Endothelial cell of umbilical vein (primary cell): ENCODE data around the gene MKKS. TPM values are rescaled to one million over a fixed set of nuclear protein-coding genes. Genes with fewer than 3 reads are reported as not detected.

Experiments
- BruUV-seq: library from RNA; stranded (reverse); fragments of 400-500 nt; replicated peaks from 2 replicates; lab custom pipeline; 2021; lab: Mats Ljungman, UMichigan
- CTCF ChIA-PET: fragments of 300-600, 350-600 bp; sonication (Branson Sonifier 250); formaldehyde crosslinking; loops from one replicate; lab custom pipeline; 2021; ENCODE audit warnings: antibody characterized with exemption, inconsistent platforms; lab: Charles Lee
- POLR2A ChIA-PET: fragments of 300-600, 350-600 bp; sonication (Branson Sonifier 250); formaldehyde crosslinking; loops from one replicate; lab custom pipeline; 2021; ENCODE audit warnings: antibody characterized with exemption, inconsistent platforms; lab: Charles Lee
- DNase-seq: peaks from one replicate; pipeline ENCODE4 v3.0.0-alpha.2; 2011; ENCODE audit warnings: low read depth, low spot score
- FAIRE-seq: peaks from 2 replicates; lab custom pipeline; 2011; peaks lifted over from hg19 to GRCh38; lab: Jason Lieb, UNC
- H2AFZ ChIP-seq: 2 replicates; pipeline ENCODE4 v1.6.0; 2012; ENCODE audit warnings: low read depth, low read length, control low read depth, inconsistent platforms
- H3K27ac ChIP-seq: 2 replicates; pipeline ENCODE4 v1.5.1; 2011; ENCODE audit warnings: low read depth, mild to moderate bottlenecking, control low read depth, low read length, moderate library complexity; ENCODE audit not compliant: insufficient read depth
- H3K27me3 ChIP-seq, 2 experiments: 2 replicates each; pipeline versions ENCODE4 v1.6.0 to v1.6.1; 2011; ENCODE audit warnings: low read length in 2 of 2, mixed read lengths in 1 of 2; ENCODE audit not compliant: control insufficient read depth in 2 of 2, insufficient read depth in 2 of 2
- H3K36me3 ChIP-seq, 2 experiments: 2 replicates in 1 of 2; 3 replicates in 1 of 2; pipeline ENCODE4 v1.5.1; 2011; ENCODE audit warnings: low read length in 2 of 2, mild to moderate bottlenecking in 1 of 2, moderate library complexity in 1 of 2; ENCODE audit not compliant: control insufficient read depth in 2 of 2, insufficient read depth in 2 of 2; ENCODE audit errors: extremely low read depth in 1 of 2
- H3K4me1 ChIP-seq: 3 replicates; pipeline ENCODE4 v1.5.1; 2011; ENCODE audit warnings: mild to moderate bottlenecking, low read length; ENCODE audit not compliant: control insufficient read depth, insufficient read depth; ENCODE audit errors: extremely low read depth
- H3K4me2 ChIP-seq: 2 replicates; pipeline ENCODE4 v1.6.1; 2011; ENCODE audit warnings: low read length, control low read depth, mixed read lengths; ENCODE audit not compliant: insufficient read depth
- H3K4me3 ChIP-seq, 3 experiments: fragments of 200-600 bp in 1 of 3; sonication (generic), shearing (Covaris generic) in 1 of 3; replicated peaks in 1 of 3; 2 replicates each; pipeline ENCODE4 v1.5.1; 2011 to 2016; ENCODE audit warnings: control low read depth in 3 of 3, low read length in 3 of 3, mild to moderate bottlenecking in 2 of 3, inconsistent platforms in 1 of 3, low read depth in 1 of 3, moderate library complexity in 1 of 3; ENCODE audit not compliant: insufficient read depth in 1 of 3
- H3K79me2 ChIP-seq: 2 replicates; pipeline ENCODE4 v1.6.0; 2012; ENCODE audit warnings: low read length, inconsistent platforms; ENCODE audit not compliant: control insufficient read depth, insufficient read depth
- H3K9ac ChIP-seq: replicated peaks from 2 replicates; pipeline ENCODE3; 2011; ENCODE audit warnings: low read length, control low read depth; ENCODE audit not compliant: insufficient read depth; ENCODE audit errors: extremely low read depth
- H3K9me1 ChIP-seq: replicated peaks from 3 replicates; pipeline ENCODE4 v1.6.0; 2011; ENCODE audit warnings: mild to moderate bottlenecking, low read length; ENCODE audit not compliant: control insufficient read depth, insufficient read depth; ENCODE audit errors: extremely low read depth
- H3K9me3 ChIP-seq: replicated peaks from 2 replicates; pipeline ENCODE4 v1.5.1; 2012; ENCODE audit warnings: low read length, inconsistent platforms; ENCODE audit not compliant: control insufficient read depth, insufficient read depth
- H4K20me1 ChIP-seq: replicated peaks from 2 replicates; pipeline ENCODE3; 2011; ENCODE audit warnings: mild to moderate bottlenecking, low read length; ENCODE audit not compliant: control insufficient read depth, insufficient read depth; ENCODE audit errors: extremely low read depth
- CTCF ChIP-seq, 2 donors: IDR thresholded peaks; 1 replicate in 1 of 2; 2 replicates in 1 of 2; pipeline ENCODE4 v1.5.1; 2011; ENCODE audit warnings: low read length in 2 of 2, mild to moderate bottlenecking in 2 of 2, moderate library complexity in 2 of 2, control low read depth in 1 of 2, inconsistent platforms in 1 of 2, low read depth in 1 of 2; ENCODE audit not compliant: insufficient read depth in 1 of 2; ENCODE audit errors: extremely low read depth in 1 of 2
- EZH2 ChIP-seq: IDR thresholded peaks from 2 replicates; pipeline ENCODE4 v1.6.1; 2012; ENCODE audit warnings: borderline replicate concordance, low read depth, mild to moderate bottlenecking, moderate library complexity, low read length, inconsistent platforms; ENCODE audit not compliant: severe bottlenecking
- FOS ChIP-seq: IDR thresholded peaks from 2 replicates; pipeline ENCODE4 v1.6.1; 2011; ENCODE audit warnings: mild to moderate bottlenecking, low read length, moderate library complexity, borderline replicate concordance; ENCODE audit not compliant: insufficient read depth
- GATA2 ChIP-seq: IDR thresholded peaks from 2 replicates; pipeline ENCODE4 v1.7.0; 2011; ENCODE audit warnings: low read depth, mild to moderate bottlenecking, moderate library complexity, mixed read lengths, low read length; ENCODE audit not compliant: insufficient read length, insufficient read depth
- JUN ChIP-seq: IDR thresholded peaks from 2 replicates; pipeline ENCODE4 v1.6.1; 2011; ENCODE audit warnings: borderline replicate concordance, low read depth; ENCODE audit not compliant: insufficient read length, insufficient read depth
- MYC ChIP-seq: IDR thresholded peaks from one replicate; pipeline ENCODE4 v1.6.1; 2011; ENCODE audit warnings: mild to moderate bottlenecking, low read depth, low read length
- POLR2AphosphoS5 ChIP-seq: IDR thresholded peaks from 2 replicates; pipeline ENCODE4 v1.6.1; 2012; ENCODE audit warnings: low read depth, mild to moderate bottlenecking, control low read depth, low read length, moderate library complexity; ENCODE audit not compliant: insufficient read depth
- dilution Hi-C: fragments of 300-500 bp; cut with MboI; formaldehyde crosslinking; loops from one replicate; pipeline ENCODE4 v1.15.0; 2019; ENCODE audit warnings: low sequenced_read_pairs; ENCODE audit not compliant: extremely low pct_ligation_motif_present
- intact Hi-C: fragments of 100-400 bp; cut with micrococcal nuclease; formaldehyde crosslinking; loops from one replicate; pipeline ENCODE4 v1.10.0; 2022
- polyA plus RNA-seq, 4 experiments: library from polyadenylated mRNA; depleted of rRNA in 3 of 4; stranded (reverse) in 3 of 4; unstranded in 1 of 4; fragments of >200 nt; gene quantifications; 2 replicates each; pipeline versions ENCODE4 v1.2.1 to v1.2.3, GENCODE V29; 2011 to 2012; ENCODE audit warnings: missing spikeins in 1 of 4
- total RNA-seq: library from RNA; stranded (reverse); gene quantifications from 2 replicates; pipeline ENCODE4 v1.2.3, GENCODE V29; 2021

MKKS gene
- total and polyA plus RNA-seq, 2 donors (not counting 3 experiments of a cell fraction or from before 2014, with no cell fraction given): 7.9 to 10.5 TPM

- POLR2A ChIA-PET: no interaction called here
- Histone ChIP-seq H3K4me2 (no peak overlapping the region), H3K4me1 (peaks cover 28% of the 10 kb centered on the region), H3K4me3 (no peak overlapping the region), H3K79me2 (no peaks in the 10 kb centered on the region), H2AFZ (no peak overlapping the region), H3K9ac (no peak overlapping the region), H3K9me3 (no peaks in the 10 kb centered on the region), H3K9me1 (no peaks in the 10 kb centered on the region), H3K27ac (no peak overlapping the region), H4K20me1 (no peaks in the 10 kb centered on the region), H3K27me3 (no peaks in the 10 kb centered on the region), H3K36me3 (no peaks in the 10 kb centered on the region)
- dilution Hi-C loops: no loop called here
- FAIRE-seq (no peak), DNase-seq (peak; percentile 48)
- TF ChIP-seq CTCF (IDR thresholded peaks at IDR 0.05; ENCODE audit: extremely low read depth in 1 of 2, insufficient read depth in 1 of 2, low read depth in 1 of 2, low read length in 2 of 2) (no peak), EZH2 (no peak), JUN (peak; percentile 30), FOS (peak; percentile 28), MYC (no peak), GATA2 (peak; percentile 60), POLR2AphosphoS5 (peak; percentile 31)
- intact Hi-C loops: loop anchor here (10.0 kb wide), 1 partner anchor 992 kb away; no protein-coding TSS in a partner anchor
- no TSS peak for BruUV-seq
- CTCF ChIA-PET: no interaction called here
Observed at GRCh38 chr20:10462516-10462915, 28.5 kb upstream of the MKKS start.
